Measurements from ENCODE around the gene PPP1R2. TPM values are rescaled to one million over a fixed set of nuclear protein-coding genes. Genes with fewer than 3 reads are reported as not detected.
A peak's percentile ranks its signal among the peaks of the same experiment; 100 is the strongest.

PPP1R2 gene
- total and polyA plus RNA-seq, 9 of the 15 experiments (the other 6 are each of a cell fraction or from before 2014, with no cell fraction given): 9.4 to 115 (median 40.3) TPM

DNA sequence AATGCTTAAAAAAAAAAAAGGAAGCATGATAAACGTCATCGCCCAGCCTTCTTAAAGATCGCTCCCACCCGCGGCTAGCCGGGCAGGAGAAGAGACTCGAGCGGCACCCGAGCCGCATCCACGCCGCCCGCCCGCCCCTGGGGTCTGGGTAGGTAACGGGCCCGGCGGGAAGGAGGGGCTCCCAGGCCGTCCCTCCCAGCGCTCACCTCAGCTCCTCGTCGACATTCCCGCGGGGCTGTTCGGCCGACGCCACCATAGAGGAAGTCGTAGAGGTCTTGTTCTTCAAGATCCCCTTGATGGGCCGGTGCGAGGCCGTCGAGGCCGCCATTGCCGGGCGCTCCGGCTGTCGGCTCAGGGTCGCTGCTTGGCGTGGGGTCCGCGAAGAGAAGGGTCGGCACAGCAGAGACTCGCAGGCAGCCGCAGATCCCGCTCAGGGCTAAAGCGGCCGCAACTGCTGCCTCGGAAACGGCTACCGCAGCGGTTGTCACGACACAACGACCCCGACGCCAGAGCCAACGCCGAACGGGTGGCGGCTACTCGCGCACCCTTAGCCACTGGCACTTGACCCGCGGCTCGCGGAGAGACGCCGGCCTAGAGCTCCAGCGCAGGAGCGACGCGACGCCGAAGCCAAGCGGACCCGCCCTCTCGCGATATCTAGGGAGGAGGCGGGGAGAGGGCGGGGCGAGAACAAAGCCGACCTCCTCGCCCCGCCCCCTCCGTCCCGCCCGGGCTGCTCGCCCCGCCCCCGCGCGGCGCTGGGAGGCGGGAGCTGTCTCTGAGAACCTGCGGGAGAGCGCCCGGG is at the start of gene PPP1R2 (continued):
- TF ChIP-seq NR2C2 (CRISPR knock-in tag; IDR thresholded peaks at IDR 0.05) (peak; percentile 65), NR2C2 (tag; IDR thresholded peaks at IDR 0.05) (peak; percentile 83), GATAD2B (IDR thresholded peaks at IDR 0.05; ENCODE audit: borderline replicate concordance) (no peak), PRMT5 (CRISPR knock-in tag; IDR thresholded peaks at IDR 0.05) (no peak), MTF1 (CRISPR knock-in tag; IDR thresholded peaks at IDR 0.05; ENCODE audit: borderline replicate concordance) (no peak), POLR2G (IDR thresholded peaks at IDR 0.05; ENCODE audit: low read depth, low read length) (peak; percentile 98), LCOR (CRISPR knock-in tag; IDR thresholded peaks at IDR 0.05) (peak; percentile 74; the same call in 1 of the 2 replicates), ZNF766 (CRISPR knock-in tag; conservative IDR thresholded peaks at IDR 0.05) (no peak), SREBF1 (IDR thresholded peaks at IDR 0.05; ENCODE audit: borderline replicate concordance, low read depth, low read length) (no peak), ZBTB7A (IDR thresholded peaks at IDR 0.05; ENCODE audit: borderline replicate concordance, control insufficient read depth, low read depth, low read length) (peak; percentile 70; the same call in 1 of the 2 replicates), MBD2 (IDR thresholded peaks at IDR 0.05; ENCODE audit: borderline replicate concordance, low read depth) (peak; percentile 60; the same call in 1 of the 2 replicates), EP400 (IDR thresholded peaks at IDR 0.05) (peak; percentile 69), NCOA1 (IDR thresholded peaks at IDR 0.05; ENCODE audit: low read depth) (no peak), PTTG1 (tag; IDR thresholded peaks at IDR 0.05; ENCODE audit: low read depth) (no peak), EGR1 (conservative IDR thresholded peaks at IDR 0.05) (peak; percentile 77), GABPB1 (CRISPR knock-in tag; IDR thresholded peaks at IDR 0.05) (peak; percentile 54; the same call in 1 of the 2 replicates), SRF (CRISPR knock-in tag; IDR thresholded peaks at IDR 0.05) (peak in 1 of 2 experiments; percentile 31; a peak in 1 of 4 replicates), SAP30 (IDR thresholded peaks at IDR 0.05; ENCODE audit: borderline replicate concordance, insufficient read depth, low read depth, low read length, poor library complexity, severe bottlenecking) (peak; percentile 62)
- TF ChIP-seq, protein P1, sequence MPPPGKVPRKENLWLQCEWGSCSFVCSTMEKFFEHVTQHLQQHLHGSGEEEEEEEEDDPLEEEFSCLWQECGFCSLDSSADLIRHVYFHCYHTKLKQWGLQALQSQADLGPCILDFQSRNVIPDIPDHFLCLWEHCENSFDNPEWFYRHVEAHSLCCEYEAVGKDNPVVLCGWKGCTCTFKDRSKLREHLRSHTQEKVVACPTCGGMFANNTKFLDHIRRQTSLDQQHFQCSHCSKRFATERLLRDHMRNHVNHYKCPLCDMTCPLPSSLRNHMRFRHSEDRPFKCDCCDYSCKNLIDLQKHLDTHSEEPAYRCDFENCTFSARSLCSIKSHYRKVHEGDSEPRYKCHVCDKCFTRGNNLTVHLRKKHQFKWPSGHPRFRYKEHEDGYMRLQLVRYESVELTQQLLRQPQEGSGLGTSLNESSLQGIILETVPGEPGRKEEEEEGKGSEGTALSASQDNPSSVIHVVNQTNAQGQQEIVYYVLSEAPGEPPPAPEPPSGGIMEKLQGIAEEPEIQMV (tag; conservative IDR thresholded peaks at IDR 0.05; ENCODE audit: low read depth): no peak
- TF ChIP-seq, protein P2, sequence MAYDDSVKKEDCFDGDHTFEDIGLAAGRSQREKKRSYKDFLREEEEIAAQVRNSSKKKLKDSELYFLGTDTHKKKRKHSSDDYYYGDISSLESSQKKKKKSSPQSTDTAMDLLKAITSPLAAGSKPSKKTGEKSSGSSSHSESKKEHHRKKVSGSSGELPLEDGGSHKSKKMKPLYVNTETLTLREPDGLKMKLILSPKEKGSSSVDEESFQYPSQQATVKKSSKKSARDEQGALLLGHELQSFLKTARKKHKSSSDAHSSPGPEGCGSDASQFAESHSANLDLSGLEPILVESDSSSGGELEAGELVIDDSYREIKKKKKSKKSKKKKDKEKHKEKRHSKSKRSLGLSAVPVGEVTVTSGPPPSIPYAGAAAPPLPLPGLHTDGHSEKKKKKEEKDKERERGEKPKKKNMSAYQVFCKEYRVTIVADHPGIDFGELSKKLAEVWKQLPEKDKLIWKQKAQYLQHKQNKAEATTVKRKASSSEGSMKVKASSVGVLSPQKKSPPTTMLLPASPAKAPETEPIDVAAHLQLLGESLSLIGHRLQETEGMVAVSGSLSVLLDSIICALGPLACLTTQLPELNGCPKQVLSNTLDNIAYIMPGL (CRISPR knock-in tag; IDR thresholded peaks at IDR 0.05): peak; percentile 67; the same call in 1 of the 2 replicates
- TF ChIP-seq, protein P3, sequence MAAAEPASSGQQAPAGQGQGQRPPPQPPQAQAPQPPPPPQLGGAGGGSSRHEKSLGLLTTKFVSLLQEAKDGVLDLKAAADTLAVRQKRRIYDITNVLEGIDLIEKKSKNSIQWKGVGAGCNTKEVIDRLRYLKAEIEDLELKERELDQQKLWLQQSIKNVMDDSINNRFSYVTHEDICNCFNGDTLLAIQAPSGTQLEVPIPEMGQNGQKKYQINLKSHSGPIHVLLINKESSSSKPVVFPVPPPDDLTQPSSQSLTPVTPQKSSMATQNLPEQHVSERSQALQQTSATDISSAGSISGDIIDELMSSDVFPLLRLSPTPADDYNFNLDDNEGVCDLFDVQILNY (CRISPR knock-in tag; IDR thresholded peaks at IDR 0.05): peak; percentile 53; the same call in 1 of the 2 replicates

Measured in K562 (cell line).